ENCODE data around the gene PHC2.
A peak's percentile ranks its signal among the peaks of the same experiment; 100 is the strongest.

Gene PHC2

GRCh38 chr1:33306653-33307493 is 124.0 kb downstream of the PHC2 start:
- no peak for TF ChIP-seq MAX (IDR thresholded peaks at IDR 0.05; ENCODE audit: low read depth, low read length)
- TF ChIP-seq MYC (IDR thresholded peaks at IDR 0.05; ENCODE audit: low read depth, low read length): no peak
- TF ChIP-seq, protein P1, sequence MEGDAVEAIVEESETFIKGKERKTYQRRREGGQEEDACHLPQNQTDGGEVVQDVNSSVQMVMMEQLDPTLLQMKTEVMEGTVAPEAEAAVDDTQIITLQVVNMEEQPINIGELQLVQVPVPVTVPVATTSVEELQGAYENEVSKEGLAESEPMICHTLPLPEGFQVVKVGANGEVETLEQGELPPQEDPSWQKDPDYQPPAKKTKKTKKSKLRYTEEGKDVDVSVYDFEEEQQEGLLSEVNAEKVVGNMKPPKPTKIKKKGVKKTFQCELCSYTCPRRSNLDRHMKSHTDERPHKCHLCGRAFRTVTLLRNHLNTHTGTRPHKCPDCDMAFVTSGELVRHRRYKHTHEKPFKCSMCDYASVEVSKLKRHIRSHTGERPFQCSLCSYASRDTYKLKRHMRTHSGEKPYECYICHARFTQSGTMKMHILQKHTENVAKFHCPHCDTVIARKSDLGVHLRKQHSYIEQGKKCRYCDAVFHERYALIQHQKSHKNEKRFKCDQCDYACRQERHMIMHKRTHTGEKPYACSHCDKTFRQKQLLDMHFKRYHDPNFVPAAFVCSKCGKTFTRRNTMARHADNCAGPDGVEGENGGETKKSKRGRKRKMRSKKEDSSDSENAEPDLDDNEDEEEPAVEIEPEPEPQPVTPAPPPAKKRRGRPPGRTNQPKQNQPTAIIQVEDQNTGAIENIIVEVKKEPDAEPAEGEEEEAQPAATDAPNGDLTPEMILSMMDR (IDR thresholded peaks at IDR 0.05; ENCODE audit: low read depth, low read length): no peak
- no peak for TF ChIP-seq POLR2A (IDR thresholded peaks at IDR 0.05; ENCODE audit: extremely low read depth, insufficient read length)
- no peak for DNase-seq (ENCODE audit: low read depth)
- no peak overlapping the region for H3K4me3 ChIP-seq (ENCODE audit: low read depth, low read length)

DNA sequence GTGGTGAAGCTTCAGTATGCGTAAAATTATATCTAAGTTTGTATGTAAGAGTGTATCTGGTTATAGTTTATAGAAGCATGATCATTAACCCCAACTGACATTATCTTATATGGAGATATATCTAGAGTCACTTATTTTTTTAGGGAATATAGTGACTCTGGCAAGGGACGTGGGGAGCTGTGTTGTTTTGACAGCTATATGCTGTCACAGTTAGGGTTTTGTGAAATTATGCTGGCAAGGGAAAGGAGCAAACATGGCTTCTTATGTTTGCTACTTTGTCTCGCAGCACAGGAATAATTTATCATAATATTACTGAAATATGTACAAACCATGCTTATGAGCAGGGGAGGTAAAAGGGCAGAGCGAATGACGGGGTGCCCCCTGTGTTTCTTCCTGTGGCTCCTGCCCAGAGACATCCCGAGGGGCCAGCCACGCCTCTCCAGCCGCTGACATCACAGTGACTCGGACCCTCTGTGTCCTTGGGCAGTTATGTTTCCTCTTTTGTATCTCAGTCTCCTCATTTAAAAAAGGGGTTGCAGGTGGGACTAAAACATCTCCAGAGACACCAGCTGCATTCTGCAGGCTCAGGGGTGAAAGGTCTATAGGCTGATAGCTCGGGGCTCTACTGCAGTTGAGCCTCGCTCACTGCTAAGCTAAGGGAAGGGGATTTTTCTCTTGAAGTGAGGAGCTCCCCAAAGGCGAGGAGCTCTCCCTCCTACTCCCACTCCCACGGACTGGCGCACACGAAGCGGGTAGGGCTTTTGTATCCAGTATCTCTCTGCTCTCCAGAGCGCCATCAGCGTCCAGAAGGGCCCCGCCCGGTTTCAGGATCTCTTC is 124.9 kb downstream of the PHC2 start:
- DNase-seq (ENCODE audit: low read depth): peak; percentile 54
- no peak for TF ChIP-seq MYC (IDR thresholded peaks at IDR 0.05; ENCODE audit: low read depth, low read length)
- TF ChIP-seq, protein P1 (IDR thresholded peaks at IDR 0.05; ENCODE audit: low read depth, low read length): no peak
- no peak for TF ChIP-seq POLR2A (IDR thresholded peaks at IDR 0.05; ENCODE audit: extremely low read depth, insufficient read length)
- no peak overlapping the region for H3K4me3 ChIP-seq (ENCODE audit: low read depth, low read length)

GRCh38 chr1:33305016-33305415 is 125.9 kb downstream of the PHC2 start:
- no peak for TF ChIP-seq MAX (IDR thresholded peaks at IDR 0.05; ENCODE audit: low read depth, low read length)
- no peak for TF ChIP-seq MYC (IDR thresholded peaks at IDR 0.05; ENCODE audit: low read depth, low read length)
- no peak for TF ChIP-seq POLR2A (IDR thresholded peaks at IDR 0.05; ENCODE audit: extremely low read depth, insufficient read length)
- TF ChIP-seq, protein P1 (IDR thresholded peaks at IDR 0.05; ENCODE audit: low read depth, low read length): no peak
- no peak overlapping the region for H3K4me3 ChIP-seq (ENCODE audit: low read depth, low read length)
- no peak for DNase-seq (ENCODE audit: low read depth)

- peak; percentile 9 for DNase-seq (ENCODE audit: low read depth)
- no peak for TF ChIP-seq MAX (IDR thresholded peaks at IDR 0.05; ENCODE audit: low read depth, low read length)
- TF ChIP-seq, protein P1 (IDR thresholded peaks at IDR 0.05; ENCODE audit: low read depth, low read length): no peak
- TF ChIP-seq MYC (IDR thresholded peaks at IDR 0.05; ENCODE audit: low read depth, low read length): no peak
- no peak for TF ChIP-seq POLR2A (IDR thresholded peaks at IDR 0.05; ENCODE audit: extremely low read depth, insufficient read length)
- H3K4me3 ChIP-seq (ENCODE audit: low read depth, low read length): no peak overlapping the region
Measured at GRCh38 chr1:33302325-33302724, 128.6 kb downstream of the PHC2 start.

GRCh38 chr1:33301273-33301984 is 129.5 kb downstream of the PHC2 start:
- DNase-seq (ENCODE audit: low read depth): no peak
- TF ChIP-seq POLR2A (IDR thresholded peaks at IDR 0.05; ENCODE audit: extremely low read depth, insufficient read length) (no peak), MYC (IDR thresholded peaks at IDR 0.05; ENCODE audit: low read depth, low read length) (no peak), MAX (IDR thresholded peaks at IDR 0.05; ENCODE audit: low read depth, low read length) (no peak)
- TF ChIP-seq, protein P1 (IDR thresholded peaks at IDR 0.05; ENCODE audit: low read depth, low read length): no peak
- no peak overlapping the region for H3K4me3 ChIP-seq (ENCODE audit: low read depth, low read length)

Data from NB4 (cell line).